K562 (cell line): Measurements from ENCODE around the gene TIMM23. TPM values are rescaled to one million over a fixed set of nuclear protein-coding genes. Genes with fewer than 3 reads are reported as not detected.
A peak's percentile ranks its signal among the peaks of the same experiment; 100 is the strongest.

ENCODE experiments used
- CXXC5 ChIP-seq: fragments of 250-450 bp; sonication (Bioruptor Pico); IDR thresholded peaks from 2 replicates; pipeline ENCODE4 v1.8.0; 2022; ENCODE audit warnings: inconsistent platforms, mild to moderate bottlenecking, moderate library complexity
- ETV6 ChIP-seq, 3 experiments: fragments of 150-350 bp in 1 of 3; sonication (generic) in 1 of 3; formaldehyde crosslinking in 1 of 3; IDR thresholded peaks; 2 replicates each; pipeline versions ENCODE4 v1.6.1 to v1.8.0; 2014 to 2022; ENCODE audit warnings: borderline replicate concordance in 2 of 3, low read depth in 2 of 3, antibody characterized with exemption in 1 of 3, low read length in 1 of 3, mild to moderate bottlenecking in 1 of 3, missing genetic modification reagents in 1 of 3
- MECOM ChIP-seq: fragments of 250-450 bp; sonication (Bioruptor Pico); IDR thresholded peaks from 2 replicates; pipeline ENCODE4 v1.8.0; 2022; ENCODE audit warnings: inconsistent platforms
- MTA2 ChIP-seq: fragments of 450-650 bp; IDR thresholded peaks from 2 replicates; pipeline ENCODE4 v1.6.1; 2016; ENCODE audit warnings: low read depth
- ZNF699 ChIP-seq: fragments of 250-450 bp; sonication (Bioruptor Pico); IDR thresholded peaks from 2 replicates; pipeline ENCODE4 v1.8.0; 2021; ENCODE audit warnings: mild to moderate bottlenecking, moderate library complexity; ENCODE audit not compliant: insufficient replicate concordance
- ZNF785 ChIP-seq: fragments of 250-450 bp; sonication (Bioruptor Pico); IDR thresholded peaks from 2 replicates; pipeline ENCODE4 v1.4.0; 2020; ENCODE audit warnings: mild to moderate bottlenecking
- polyA plus RNA-seq, 8 experiments: library from polyadenylated mRNA; depleted of rRNA in 4 of 8; stranded (reverse) in 5 of 8; unstranded in 3 of 8; fragments of >200 nt; fragmentation: Nextera tagmentation in 2 of 8; fragmentation: Illumina TruSeq in 1 of 8; extraction: Ambion mirVana in 2 of 8; extraction: Trizol in 1 of 8; gene quantifications; 2 replicates each; pipeline versions ENCODE4 v1.2.1 to v1.2.3, GENCODE V29; 2011 to 2014; ENCODE audit warnings: inconsistent platforms in 1 of 8, missing spikeins in 1 of 8
- total RNA-seq, 7 experiments: library from RNA; depleted of rRNA in 6 of 7; stranded (reverse); fragments of >200 nt in 6 of 7; fragmentation: Illumina TruSeq in 2 of 7; extraction: Trizol in 2 of 7; gene quantifications; 2 replicates each; pipeline versions ENCODE4 v1.2.1 to v1.2.3, GENCODE V29; 2011 to 2021; ENCODE audit warnings: low replicate concordance in 1 of 7
- TF ChIP-seq, protein P1 (sequence below): sonication (generic); formaldehyde crosslinking; IDR thresholded peaks from 2 replicates; pipeline ENCODE4 v1.8.0; 2023; ENCODE audit warnings: missing genetic modification reagents, mild to moderate bottlenecking, borderline replicate concordance
- TF ChIP-seq, protein P2 (sequence below): fragments of 450-650 bp; IDR thresholded peaks from 2 replicates; pipeline ENCODE4 v1.6.1; 2016; ENCODE audit warnings: mild to moderate bottlenecking, moderate library complexity

The TIMM23 gene
- total and polyA plus RNA-seq, 9 of the 15 experiments (the other 6 are each of a cell fraction or from before 2014, with no cell fraction given): 148 to 280 (median 183) TPM

DNA sequence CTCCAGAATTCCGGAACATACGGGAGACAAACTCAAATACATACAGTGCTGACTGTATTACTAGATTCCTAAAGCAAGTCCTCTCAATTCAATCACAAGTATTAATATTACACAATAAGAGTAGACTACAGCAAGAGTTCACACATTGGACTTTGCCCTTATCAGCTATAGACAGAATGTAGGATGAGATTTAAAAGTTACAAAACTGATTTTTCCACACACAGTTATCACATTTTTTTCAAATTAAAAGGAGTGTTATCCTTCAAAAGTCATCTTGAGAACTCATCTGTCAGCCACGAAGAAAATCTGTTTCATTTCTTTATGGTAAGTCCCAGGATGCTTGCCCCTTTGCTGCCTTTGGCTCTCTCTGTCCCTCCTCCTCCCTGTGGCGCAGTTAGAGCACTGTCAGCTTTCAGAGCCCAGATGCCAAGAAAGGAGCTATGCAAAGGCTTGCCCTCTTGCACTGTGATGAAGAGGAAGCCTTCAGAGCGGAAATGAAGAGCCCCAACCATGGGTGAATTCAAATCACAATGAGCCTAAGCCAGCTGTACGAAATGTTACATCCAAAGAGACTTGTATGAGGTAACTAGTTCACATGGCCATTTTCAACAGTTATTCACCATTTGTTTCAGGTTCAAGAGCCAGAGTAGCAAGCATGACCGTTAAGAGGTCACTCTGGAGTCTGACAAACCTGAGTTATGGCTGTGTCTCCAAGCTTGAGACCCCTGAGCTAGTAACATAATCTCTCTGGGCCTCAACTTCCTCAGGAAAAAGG, 47.5 kb downstream of the TIMM23 start (continued):
- TF ChIP-seq MECOM (CRISPR knock-in tag) (no peak), CXXC5 (CRISPR knock-in tag) (peak; percentile 28), ETV6 (IDR thresholded peaks at IDR 0.05; ENCODE audit: borderline replicate concordance in 1 of 2, low read depth in 2 of 2, low read length in 1 of 2) (no peak), ETV6 (CRISPR knock-in tag; IDR thresholded peaks at IDR 0.05; ENCODE audit: borderline replicate concordance) (no peak), MTA2 (peak; percentile 57; the same call in 1 of the 2 replicates), ZNF785 (CRISPR knock-in tag) (no peak), ZNF699 (CRISPR knock-in tag) (no peak)
- TF ChIP-seq, protein P1, sequence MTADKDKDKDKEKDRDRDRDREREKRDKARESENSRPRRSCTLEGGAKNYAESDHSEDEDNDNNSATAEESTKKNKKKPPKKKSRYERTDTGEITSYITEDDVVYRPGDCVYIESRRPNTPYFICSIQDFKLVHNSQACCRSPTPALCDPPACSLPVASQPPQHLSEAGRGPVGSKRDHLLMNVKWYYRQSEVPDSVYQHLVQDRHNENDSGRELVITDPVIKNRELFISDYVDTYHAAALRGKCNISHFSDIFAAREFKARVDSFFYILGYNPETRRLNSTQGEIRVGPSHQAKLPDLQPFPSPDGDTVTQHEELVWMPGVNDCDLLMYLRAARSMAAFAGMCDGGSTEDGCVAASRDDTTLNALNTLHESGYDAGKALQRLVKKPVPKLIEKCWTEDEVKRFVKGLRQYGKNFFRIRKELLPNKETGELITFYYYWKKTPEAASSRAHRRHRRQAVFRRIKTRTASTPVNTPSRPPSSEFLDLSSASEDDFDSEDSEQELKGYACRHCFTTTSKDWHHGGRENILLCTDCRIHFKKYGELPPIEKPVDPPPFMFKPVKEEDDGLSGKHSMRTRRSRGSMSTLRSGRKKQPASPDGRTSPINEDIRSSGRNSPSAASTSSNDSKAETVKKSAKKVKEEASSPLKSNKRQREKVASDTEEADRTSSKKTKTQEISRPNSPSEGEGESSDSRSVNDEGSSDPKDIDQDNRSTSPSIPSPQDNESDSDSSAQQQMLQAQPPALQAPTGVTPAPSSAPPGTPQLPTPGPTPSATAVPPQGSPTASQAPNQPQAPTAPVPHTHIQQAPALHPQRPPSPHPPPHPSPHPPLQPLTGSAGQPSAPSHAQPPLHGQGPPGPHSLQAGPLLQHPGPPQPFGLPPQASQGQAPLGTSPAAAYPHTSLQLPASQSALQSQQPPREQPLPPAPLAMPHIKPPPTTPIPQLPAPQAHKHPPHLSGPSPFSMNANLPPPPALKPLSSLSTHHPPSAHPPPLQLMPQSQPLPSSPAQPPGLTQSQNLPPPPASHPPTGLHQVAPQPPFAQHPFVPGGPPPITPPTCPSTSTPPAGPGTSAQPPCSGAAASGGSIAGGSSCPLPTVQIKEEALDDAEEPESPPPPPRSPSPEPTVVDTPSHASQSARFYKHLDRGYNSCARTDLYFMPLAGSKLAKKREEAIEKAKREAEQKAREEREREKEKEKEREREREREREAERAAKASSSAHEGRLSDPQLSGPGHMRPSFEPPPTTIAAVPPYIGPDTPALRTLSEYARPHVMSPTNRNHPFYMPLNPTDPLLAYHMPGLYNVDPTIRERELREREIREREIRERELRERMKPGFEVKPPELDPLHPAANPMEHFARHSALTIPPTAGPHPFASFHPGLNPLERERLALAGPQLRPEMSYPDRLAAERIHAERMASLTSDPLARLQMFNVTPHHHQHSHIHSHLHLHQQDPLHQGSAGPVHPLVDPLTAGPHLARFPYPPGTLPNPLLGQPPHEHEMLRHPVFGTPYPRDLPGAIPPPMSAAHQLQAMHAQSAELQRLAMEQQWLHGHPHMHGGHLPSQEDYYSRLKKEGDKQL (CRISPR knock-in tag): no peak
- TF ChIP-seq, protein P2, sequence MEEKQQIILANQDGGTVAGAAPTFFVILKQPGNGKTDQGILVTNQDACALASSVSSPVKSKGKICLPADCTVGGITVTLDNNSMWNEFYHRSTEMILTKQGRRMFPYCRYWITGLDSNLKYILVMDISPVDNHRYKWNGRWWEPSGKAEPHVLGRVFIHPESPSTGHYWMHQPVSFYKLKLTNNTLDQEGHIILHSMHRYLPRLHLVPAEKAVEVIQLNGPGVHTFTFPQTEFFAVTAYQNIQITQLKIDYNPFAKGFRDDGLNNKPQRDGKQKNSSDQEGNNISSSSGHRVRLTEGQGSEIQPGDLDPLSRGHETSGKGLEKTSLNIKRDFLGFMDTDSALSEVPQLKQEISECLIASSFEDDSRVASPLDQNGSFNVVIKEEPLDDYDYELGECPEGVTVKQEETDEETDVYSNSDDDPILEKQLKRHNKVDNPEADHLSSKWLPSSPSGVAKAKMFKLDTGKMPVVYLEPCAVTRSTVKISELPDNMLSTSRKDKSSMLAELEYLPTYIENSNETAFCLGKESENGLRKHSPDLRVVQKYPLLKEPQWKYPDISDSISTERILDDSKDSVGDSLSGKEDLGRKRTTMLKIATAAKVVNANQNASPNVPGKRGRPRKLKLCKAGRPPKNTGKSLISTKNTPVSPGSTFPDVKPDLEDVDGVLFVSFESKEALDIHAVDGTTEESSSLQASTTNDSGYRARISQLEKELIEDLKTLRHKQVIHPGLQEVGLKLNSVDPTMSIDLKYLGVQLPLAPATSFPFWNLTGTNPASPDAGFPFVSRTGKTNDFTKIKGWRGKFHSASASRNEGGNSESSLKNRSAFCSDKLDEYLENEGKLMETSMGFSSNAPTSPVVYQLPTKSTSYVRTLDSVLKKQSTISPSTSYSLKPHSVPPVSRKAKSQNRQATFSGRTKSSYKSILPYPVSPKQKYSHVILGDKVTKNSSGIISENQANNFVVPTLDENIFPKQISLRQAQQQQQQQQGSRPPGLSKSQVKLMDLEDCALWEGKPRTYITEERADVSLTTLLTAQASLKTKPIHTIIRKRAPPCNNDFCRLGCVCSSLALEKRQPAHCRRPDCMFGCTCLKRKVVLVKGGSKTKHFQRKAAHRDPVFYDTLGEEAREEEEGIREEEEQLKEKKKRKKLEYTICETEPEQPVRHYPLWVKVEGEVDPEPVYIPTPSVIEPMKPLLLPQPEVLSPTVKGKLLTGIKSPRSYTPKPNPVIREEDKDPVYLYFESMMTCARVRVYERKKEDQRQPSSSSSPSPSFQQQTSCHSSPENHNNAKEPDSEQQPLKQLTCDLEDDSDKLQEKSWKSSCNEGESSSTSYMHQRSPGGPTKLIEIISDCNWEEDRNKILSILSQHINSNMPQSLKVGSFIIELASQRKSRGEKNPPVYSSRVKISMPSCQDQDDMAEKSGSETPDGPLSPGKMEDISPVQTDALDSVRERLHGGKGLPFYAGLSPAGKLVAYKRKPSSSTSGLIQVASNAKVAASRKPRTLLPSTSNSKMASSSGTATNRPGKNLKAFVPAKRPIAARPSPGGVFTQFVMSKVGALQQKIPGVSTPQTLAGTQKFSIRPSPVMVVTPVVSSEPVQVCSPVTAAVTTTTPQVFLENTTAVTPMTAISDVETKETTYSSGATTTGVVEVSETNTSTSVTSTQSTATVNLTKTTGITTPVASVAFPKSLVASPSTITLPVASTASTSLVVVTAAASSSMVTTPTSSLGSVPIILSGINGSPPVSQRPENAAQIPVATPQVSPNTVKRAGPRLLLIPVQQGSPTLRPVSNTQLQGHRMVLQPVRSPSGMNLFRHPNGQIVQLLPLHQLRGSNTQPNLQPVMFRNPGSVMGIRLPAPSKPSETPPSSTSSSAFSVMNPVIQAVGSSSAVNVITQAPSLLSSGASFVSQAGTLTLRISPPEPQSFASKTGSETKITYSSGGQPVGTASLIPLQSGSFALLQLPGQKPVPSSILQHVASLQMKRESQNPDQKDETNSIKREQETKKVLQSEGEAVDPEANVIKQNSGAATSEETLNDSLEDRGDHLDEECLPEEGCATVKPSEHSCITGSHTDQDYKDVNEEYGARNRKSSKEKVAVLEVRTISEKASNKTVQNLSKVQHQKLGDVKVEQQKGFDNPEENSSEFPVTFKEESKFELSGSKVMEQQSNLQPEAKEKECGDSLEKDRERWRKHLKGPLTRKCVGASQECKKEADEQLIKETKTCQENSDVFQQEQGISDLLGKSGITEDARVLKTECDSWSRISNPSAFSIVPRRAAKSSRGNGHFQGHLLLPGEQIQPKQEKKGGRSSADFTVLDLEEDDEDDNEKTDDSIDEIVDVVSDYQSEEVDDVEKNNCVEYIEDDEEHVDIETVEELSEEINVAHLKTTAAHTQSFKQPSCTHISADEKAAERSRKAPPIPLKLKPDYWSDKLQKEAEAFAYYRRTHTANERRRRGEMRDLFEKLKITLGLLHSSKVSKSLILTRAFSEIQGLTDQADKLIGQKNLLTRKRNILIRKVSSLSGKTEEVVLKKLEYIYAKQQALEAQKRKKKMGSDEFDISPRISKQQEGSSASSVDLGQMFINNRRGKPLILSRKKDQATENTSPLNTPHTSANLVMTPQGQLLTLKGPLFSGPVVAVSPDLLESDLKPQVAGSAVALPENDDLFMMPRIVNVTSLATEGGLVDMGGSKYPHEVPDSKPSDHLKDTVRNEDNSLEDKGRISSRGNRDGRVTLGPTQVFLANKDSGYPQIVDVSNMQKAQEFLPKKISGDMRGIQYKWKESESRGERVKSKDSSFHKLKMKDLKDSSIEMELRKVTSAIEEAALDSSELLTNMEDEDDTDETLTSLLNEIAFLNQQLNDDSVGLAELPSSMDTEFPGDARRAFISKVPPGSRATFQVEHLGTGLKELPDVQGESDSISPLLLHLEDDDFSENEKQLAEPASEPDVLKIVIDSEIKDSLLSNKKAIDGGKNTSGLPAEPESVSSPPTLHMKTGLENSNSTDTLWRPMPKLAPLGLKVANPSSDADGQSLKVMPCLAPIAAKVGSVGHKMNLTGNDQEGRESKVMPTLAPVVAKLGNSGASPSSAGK: no peak
